Erythroblast (primary cell): Measurements from ENCODE around the gene EPS8L3.

Source experiments
- GATA1 ChIP-seq: IDR thresholded peaks from 2 replicates; pipeline ENCODE4 v1.6.1; 2011; ENCODE audit warnings: low read depth, mild to moderate bottlenecking, control low read depth, low read length, moderate library complexity
- POLR2A ChIP-seq: IDR thresholded peaks from 2 replicates; pipeline ENCODE4 v1.6.1; 2011; ENCODE audit warnings: mild to moderate bottlenecking, low read length

DNA sequence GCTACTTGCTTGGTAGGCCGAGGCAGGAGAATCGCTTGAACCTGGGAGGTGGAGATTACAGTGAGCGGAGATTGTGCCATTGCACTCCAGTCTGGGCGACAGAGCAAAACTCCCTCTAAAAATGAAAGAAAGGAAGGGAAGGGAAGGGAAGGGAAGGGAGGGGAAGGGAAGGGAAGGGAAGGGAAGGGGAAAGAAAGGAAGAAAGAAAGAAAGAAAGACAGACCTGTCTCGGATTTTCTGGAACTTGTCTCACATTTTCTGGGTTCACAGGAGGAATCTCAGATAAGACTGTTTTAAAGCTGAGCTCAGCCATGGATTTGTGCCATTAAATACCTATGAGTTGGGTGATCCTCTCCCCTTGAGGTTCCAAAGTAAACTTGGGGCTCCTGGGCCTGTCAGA lies 38.8 kb downstream of the EPS8L3 start:
- TF ChIP-seq POLR2A = no peak
- no peak for TF ChIP-seq GATA1
